Transverse colon (tissue), 4 donors: ENCODE measurements around the gene RALGDS. TPM values are rescaled to one million over a fixed set of nuclear protein-coding genes. Genes with fewer than 3 reads are reported as not detected.
"Not testable (repeated sequence)": the region's sequence is repeated elsewhere in the genome, so short reads cannot be mapped to it uniquely, and the experiment has no call there.

Experiments
- DNase-seq: peaks from one replicate; pipeline ENCODE4 v3.0.0-alpha.2; 2019
- H3K27ac ChIP-seq, 4 donors: fragments of 200-600 bp; sonication (generic); 2 replicates each; pipeline ENCODE4 v1.5.1; 2016 to 2018; ENCODE audit warnings: inconsistent platforms in 4 of 4
- H3K27me3 ChIP-seq: fragments of 200-600 bp; sonication (generic); 2 replicates; pipeline ENCODE4 v1.5.1; 2017; ENCODE audit warnings: inconsistent platforms
- H3K36me3 ChIP-seq, 4 donors: fragments of 200-600 bp; sonication (generic); 2 replicates each; pipeline ENCODE4 v1.5.1; 2017 to 2019; ENCODE audit warnings: inconsistent platforms in 4 of 4
- H3K4me1 ChIP-seq, 4 donors: fragments of 200-600 bp; sonication (generic); 2 replicates each; pipeline ENCODE4 v1.5.1; 2017 to 2020; ENCODE audit warnings: inconsistent platforms in 4 of 4
- H3K4me3 ChIP-seq, 4 donors: fragments of 200-600 bp; sonication (generic); 1 replicate in 1 of 4; 2 replicates in 3 of 4; pipeline versions ENCODE4 v1.5.1 to v1.6.1; 2017 to 2019; ENCODE audit warnings: inconsistent platforms in 4 of 4
- H3K9me3 ChIP-seq, 2 donors: fragments of 200-600 bp; sonication (generic); 2 replicates each; pipeline ENCODE4 v1.5.1; 2017 to 2019; ENCODE audit warnings: inconsistent platforms in 2 of 2
- EP300 ChIP-seq: sonication (generic); formaldehyde crosslinking; IDR thresholded peaks from one replicate; pipeline ENCODE4 v1.6.1; 2017; ENCODE audit warnings: antibody characterized with exemption, low read depth
- POLR2A ChIP-seq: fragments of 450-650 bp; IDR thresholded peaks from one replicate; pipeline ENCODE4 v1.6.1; 2016; ENCODE audit warnings: antibody characterized with exemption, mild to moderate bottlenecking, moderate library complexity
- POLR2AphosphoS5 ChIP-seq, 3 donors: sonication (generic); formaldehyde crosslinking; IDR thresholded peaks; one replicate each; pipeline ENCODE4 v1.6.1; 2016; ENCODE audit warnings: antibody characterized with exemption in 3 of 3
- WGBS, 2 donors: methylation state at CpG; one replicate each; pipeline ENCODE4 v1.1.5; 2018; ENCODE audit warnings: low coverage in 1 of 2; 5-methylcytosine and 5-hydroxymethylcytosine counted together
- in situ Hi-C, 4 donors: fragments of 200-750 bp; cut with MboI; loops; one replicate each; pipeline versions ENCODE4 v1.15.0 to v1.15.1; 2017; ENCODE audit warnings: low sequenced_read_pairs in 3 of 4, low pct_ligation_motif_present in 1 of 4, low pct_unique_long_range_greater_than_20kb in 1 of 4
- intact Hi-C: fragments of 100-400 bp; cut with DNase I; formaldehyde crosslinking; loops from one replicate; pipeline ENCODE4 v1.15.1; 2023; ENCODE audit warnings: low total_unique reads
- total RNA-seq, 4 donors: library from RNA; depleted of rRNA; stranded (reverse); fragments of >200 nt; gene quantifications; one replicate each; pipeline ENCODE4 v1.1.0, GENCODE V29; 2016
- TF ChIP-seq, protein P1 (sequence below), 5 experiments: fragments of 200-600 bp in 3 of 5; fragments of 450-650 bp in 2 of 5; sonication (generic) in 3 of 5; IDR thresholded peaks; 1 replicate in 2 of 5; 2 replicates in 3 of 5; pipeline ENCODE4 v1.5.1; 2016 to 2017; ENCODE audit warnings: antibody characterized with exemption in 5 of 5, inconsistent platforms in 3 of 5, mild to moderate bottlenecking in 2 of 5, moderate library complexity in 1 of 5

RALGDS gene
- total RNA-seq, 4 donors from 2014 or later, result 50.5 to 233 (median 58.2) TPM

DNA sequence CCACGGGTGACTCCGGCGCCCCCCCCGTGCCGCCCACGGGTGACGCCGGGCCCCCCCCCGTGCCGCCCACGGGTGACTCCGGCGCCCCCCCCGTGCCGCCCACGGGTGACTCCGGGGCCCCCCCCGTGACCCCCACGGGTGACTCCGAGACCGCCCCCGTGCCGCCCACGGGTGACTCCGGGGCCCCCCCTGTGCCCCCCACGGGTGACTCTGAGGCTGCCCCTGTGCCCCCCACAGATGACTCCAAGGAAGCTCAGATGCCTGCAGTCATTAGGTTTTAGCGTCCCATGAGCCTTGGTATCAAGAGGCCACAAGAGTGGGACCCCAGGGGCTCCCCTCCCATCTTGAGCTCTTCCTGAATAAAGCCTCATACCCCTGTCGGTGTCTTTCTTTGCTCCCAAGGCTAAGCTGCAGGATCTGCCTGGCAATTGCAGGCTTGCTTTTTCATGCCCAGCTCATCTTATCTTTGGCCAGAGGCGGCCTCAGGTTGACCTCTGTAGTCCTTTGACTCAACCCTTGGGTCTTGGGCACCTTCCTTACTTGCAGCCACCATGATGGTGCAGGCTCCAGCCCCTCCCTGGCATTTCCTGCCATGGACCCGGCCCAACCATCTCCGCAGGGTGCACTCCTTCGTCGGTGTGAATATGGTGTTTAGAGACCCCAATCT is 49.4 kb downstream of the RALGDS start:
- Histone ChIP-seq H3K27me3 (no peaks in the 10 kb centered on the region), H3K4me1 (peaks cover 0 to 4% (median 0%) of the 10 kb centered on the region in 4 donors), H3K4me3 (no peak overlapping the region), H3K27ac (no peak overlapping the region), H3K9me3 (no peaks in the 10 kb centered on the region), H3K36me3 (no peaks in the 10 kb centered on the region)
- intact Hi-C loops (no loop called here), in situ Hi-C loops (no loop called here)
- 94% methylated on average over 5 of the region's 33 CpGs; no CpG with 5 or more reads in 1 of the 2 donors for WGBS, 2 donors
- no peak for DNase-seq
- TF ChIP-seq, protein P1, sequence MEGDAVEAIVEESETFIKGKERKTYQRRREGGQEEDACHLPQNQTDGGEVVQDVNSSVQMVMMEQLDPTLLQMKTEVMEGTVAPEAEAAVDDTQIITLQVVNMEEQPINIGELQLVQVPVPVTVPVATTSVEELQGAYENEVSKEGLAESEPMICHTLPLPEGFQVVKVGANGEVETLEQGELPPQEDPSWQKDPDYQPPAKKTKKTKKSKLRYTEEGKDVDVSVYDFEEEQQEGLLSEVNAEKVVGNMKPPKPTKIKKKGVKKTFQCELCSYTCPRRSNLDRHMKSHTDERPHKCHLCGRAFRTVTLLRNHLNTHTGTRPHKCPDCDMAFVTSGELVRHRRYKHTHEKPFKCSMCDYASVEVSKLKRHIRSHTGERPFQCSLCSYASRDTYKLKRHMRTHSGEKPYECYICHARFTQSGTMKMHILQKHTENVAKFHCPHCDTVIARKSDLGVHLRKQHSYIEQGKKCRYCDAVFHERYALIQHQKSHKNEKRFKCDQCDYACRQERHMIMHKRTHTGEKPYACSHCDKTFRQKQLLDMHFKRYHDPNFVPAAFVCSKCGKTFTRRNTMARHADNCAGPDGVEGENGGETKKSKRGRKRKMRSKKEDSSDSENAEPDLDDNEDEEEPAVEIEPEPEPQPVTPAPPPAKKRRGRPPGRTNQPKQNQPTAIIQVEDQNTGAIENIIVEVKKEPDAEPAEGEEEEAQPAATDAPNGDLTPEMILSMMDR (IDR thresholded peaks at IDR 0.05), result no peak
- TF ChIP-seq POLR2AphosphoS5 (IDR thresholded peaks at IDR 0.05) (no peak), POLR2A (no peak), EP300 (no peak)

GRCh38 chr9:133070985-133071384 is 50.1 kb downstream of the RALGDS start:
- WGBS, 2 donors, result 94% methylated on average over 5 of the region's 31 CpGs; no CpG with 5 or more reads in 1 of the 2 donors
- H3K27me3 ChIP-seq, in situ Hi-C loops, H3K27ac ChIP-seq, H3K4me3 ChIP-seq, H3K36me3 ChIP-seq, H3K9me3 ChIP-seq, H3K4me1 ChIP-seq, intact Hi-C loops, DNase-seq: not testable (repeated sequence)

- intact Hi-C loops, H3K36me3 ChIP-seq, H3K27ac ChIP-seq, in situ Hi-C loops, H3K9me3 ChIP-seq, H3K4me1 ChIP-seq, H3K4me3 ChIP-seq, H3K27me3 ChIP-seq, DNase-seq: not testable (repeated sequence)
- 94% methylated on average over 15 of the region's 17 CpGs; no CpG with 5 or more reads in 1 of the 2 donors for WGBS, 2 donors
Observed at GRCh38 chr9:133070500-133070961, 50.5 kb downstream of the RALGDS start.

GRCh38 chr9:133068431-133068830 is 52.6 kb downstream of the RALGDS start:
- H3K27me3 ChIP-seq, H3K27ac ChIP-seq, DNase-seq, in situ Hi-C loops, H3K4me3 ChIP-seq, intact Hi-C loops, H3K9me3 ChIP-seq, H3K4me1 ChIP-seq, H3K36me3 ChIP-seq: not testable (repeated sequence)
- WGBS, 2 donors, result 80% methylated on average over 1 of the region's 15 CpGs; no CpG with 5 or more reads in 1 of the 2 donors

GRCh38 chr9:133067813-133068212 is 53.2 kb downstream of the RALGDS start:
- intact Hi-C loops (no loop called here), in situ Hi-C loops (no loop called here)
- DNase-seq, result no peak
- TF ChIP-seq, protein P1 (IDR thresholded peaks at IDR 0.05), result no peak
- TF ChIP-seq POLR2A (no peak), EP300 (no peak), POLR2AphosphoS5 (IDR thresholded peaks at IDR 0.05) (no peak)
- Histone ChIP-seq H3K27me3 (no peaks in the 10 kb centered on the region), H3K36me3 (no peaks in the 10 kb centered on the region), H3K9me3 (no peaks in the 10 kb centered on the region), H3K27ac (no peak overlapping the region), H3K4me3 (no peak overlapping the region), H3K4me1 (no peaks in the 10 kb centered on the region)
- WGBS, 2 donors, result 82% methylated on average over 11 of the region's 11 CpGs; no CpG with 5 or more reads in 1 of the 2 donors
